Tibial nerve (tissue), 3 donors: ENCODE data around the gene LHFPL3.

Experiments used
- CTCF ChIP-seq, 5 experiments: fragments of 200-600 bp in 3 of 5; fragments of 450-650 bp in 2 of 5; sonication (generic) in 3 of 5; IDR thresholded peaks; one replicate each; pipeline ENCODE4 v1.5.1; 2016 to 2019; ENCODE audit warnings: antibody characterized with exemption in 5 of 5, mild to moderate bottlenecking in 3 of 5, moderate library complexity in 2 of 5
- POLR2A ChIP-seq, 2 donors: fragments of 450-650 bp; IDR thresholded peaks; one replicate each; pipeline ENCODE4 v1.6.1; 2017; ENCODE audit warnings: antibody characterized with exemption in 2 of 2, mild to moderate bottlenecking in 2 of 2, moderate library complexity in 2 of 2

- no peak for TF ChIP-seq CTCF (IDR thresholded peaks at IDR 0.05)
- TF ChIP-seq POLR2A (IDR thresholded peaks at IDR 0.05) = no peak
These were observed 600.5 kb downstream of the LHFPL3 start for GRCh38 chr7:104928721-104929400.
